Neuronal stem cell (in vitro differentiated cells): Measurements from ENCODE around the gene PIGR.

Experiments used
- DNase-seq: peaks from one replicate; pipeline ENCODE4 v3.0.0-alpha.2; 2013; ENCODE audit warnings: low spot score
- H2AFZ ChIP-seq: one replicate; pipeline ENCODE4 v1.6.1; 2013; ENCODE audit warnings: mild to moderate bottlenecking, low read length, inconsistent platforms
- H2AK5ac ChIP-seq: 2 replicates; pipeline ENCODE4 v1.6.1; 2013; ENCODE audit warnings: low read depth, mild to moderate bottlenecking, inconsistent platforms, low read length, moderate library complexity, mixed read lengths
- H2BK120ac ChIP-seq: 2 replicates; pipeline ENCODE4 v1.6.1; 2013; ENCODE audit warnings: low read depth, mild to moderate bottlenecking, inconsistent platforms, low read length, moderate library complexity, mixed read lengths
- H2BK12ac ChIP-seq: one replicate; pipeline ENCODE4 v1.6.1; 2013; ENCODE audit warnings: low read length, inconsistent platforms
- H2BK15ac ChIP-seq: 2 replicates; pipeline ENCODE4 v1.6.1; 2013; ENCODE audit warnings: mild to moderate bottlenecking, low read length, inconsistent platforms, mixed read lengths
- H2BK5ac ChIP-seq: one replicate; pipeline ENCODE4 v1.6.1; 2013; ENCODE audit warnings: inconsistent platforms, mild to moderate bottlenecking, low read length, moderate library complexity
- H3K14ac ChIP-seq: one replicate; pipeline ENCODE4 v1.6.1; 2013; ENCODE audit warnings: low read length, inconsistent platforms
- H3K18ac ChIP-seq: 2 replicates; pipeline ENCODE4 v1.6.1; 2013; ENCODE audit warnings: low read length, inconsistent platforms
- H3K23ac ChIP-seq: 2 replicates; pipeline ENCODE4 v1.6.1; 2013; ENCODE audit warnings: low read depth, mild to moderate bottlenecking, mixed read lengths, low read length, inconsistent platforms; ENCODE audit not compliant: poor library complexity
- H3K27ac ChIP-seq: replicated peaks from 3 replicates; pipeline ENCODE4 v1.5.1; 2013; ENCODE audit warnings: low read length, inconsistent platforms
- H3K27me3 ChIP-seq, 3 experiments: 2 replicates each; pipeline ENCODE4 v1.6.1; 2013; ENCODE audit warnings: low read length in 3 of 3, mild to moderate bottlenecking in 2 of 3, inconsistent platforms in 1 of 3, low read depth in 1 of 3, mixed read lengths in 1 of 3, moderate library complexity in 1 of 3; ENCODE audit not compliant: control insufficient read depth in 3 of 3, insufficient read depth in 3 of 3
- H3K36me3 ChIP-seq, 2 donors: replicated peaks in 1 of 2; 2 replicates each; pipeline ENCODE4 v1.6.1; 2013; ENCODE audit warnings: low read length in 2 of 2; ENCODE audit not compliant: control insufficient read depth in 2 of 2, insufficient read depth in 2 of 2
- H3K4ac ChIP-seq: 2 replicates; pipeline ENCODE4 v1.6.1; 2013; ENCODE audit warnings: inconsistent platforms, mild to moderate bottlenecking, low read length, moderate library complexity
- H3K4me1 ChIP-seq, 2 donors: 1 replicate in 1 of 2; 2 replicates in 1 of 2; pipeline ENCODE4 v1.6.1; 2013; ENCODE audit warnings: low read length in 2 of 2, low read depth in 1 of 2; ENCODE audit not compliant: control insufficient read depth in 2 of 2, insufficient read depth in 1 of 2
- H3K4me2 ChIP-seq: one replicate; pipeline ENCODE4 v1.6.1; 2013; ENCODE audit warnings: mild to moderate bottlenecking, low read length, inconsistent platforms; ENCODE audit not compliant: insufficient read depth, poor library complexity, severe bottlenecking
- H3K4me3 ChIP-seq, 2 donors: 2 replicates each; pipeline ENCODE4 v1.5.1; 2013; ENCODE audit warnings: low read length in 2 of 2, mild to moderate bottlenecking in 2 of 2, inconsistent platforms in 1 of 2, moderate library complexity in 1 of 2
- H3K79me1 ChIP-seq: one replicate; pipeline ENCODE4 v1.6.1; 2013; ENCODE audit warnings: low read depth, mild to moderate bottlenecking, inconsistent platforms, low read length, moderate library complexity
- H3K9ac ChIP-seq: one replicate; pipeline ENCODE4 v1.6.1; 2013; ENCODE audit warnings: mild to moderate bottlenecking, low read depth, low read length, inconsistent platforms; ENCODE audit not compliant: poor library complexity
- H3K9me3 ChIP-seq, 2 donors: replicated peaks in 1 of 2; 2 replicates each; pipeline versions ENCODE3 to v1.6.1; 2013; ENCODE audit warnings: low read length in 2 of 2, mild to moderate bottlenecking in 2 of 2, inconsistent platforms in 1 of 2, low read depth in 1 of 2, mixed read lengths in 1 of 2, moderate library complexity in 1 of 2; ENCODE audit not compliant: control insufficient read depth in 2 of 2, insufficient read depth in 1 of 2
- H4K8ac ChIP-seq: one replicate; pipeline ENCODE4 v1.6.1; 2013; ENCODE audit warnings: low read depth, mild to moderate bottlenecking, inconsistent platforms, low read length, moderate library complexity
- H4K91ac ChIP-seq: one replicate; pipeline ENCODE4 v1.6.1; 2013; ENCODE audit warnings: low read length, low read depth, mild to moderate bottlenecking, inconsistent platforms; ENCODE audit not compliant: poor library complexity
- WGBS, 2 donors: extraction: QIAGEN DNeasy Blood & Tissue Kit; methylation state at CpG; one replicate each; pipeline ENCODE4 v1.1.7; 2013; ENCODE audit warnings: missing lambda C conversion rate in 2 of 2, mixed read lengths in 1 of 2; ENCODE audit not compliant: insufficient read length in 2 of 2, insufficient replicate concordance in 1 of 2; ENCODE audit errors: extremely low coverage in 2 of 2; 5-methylcytosine and 5-hydroxymethylcytosine counted together

PIGR gene

DNA sequence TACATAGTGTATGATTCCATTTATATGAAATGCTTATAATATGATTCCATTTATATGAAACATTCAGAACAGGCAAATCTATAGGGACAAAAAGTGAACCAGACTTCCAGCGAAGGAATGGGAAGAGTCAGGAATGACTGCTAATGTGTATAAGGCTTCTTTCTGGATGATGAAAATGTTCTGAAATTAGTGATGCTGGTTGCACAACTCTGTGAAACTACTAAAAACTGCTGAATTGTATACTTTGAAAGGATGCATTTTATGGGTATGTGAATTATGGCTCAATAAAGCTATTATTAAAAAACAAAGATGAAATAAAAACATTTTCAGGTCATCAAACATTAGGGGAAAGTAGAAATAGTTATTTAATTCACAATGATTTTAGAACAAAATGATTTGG, 63.1 kb downstream of the PIGR start:
- Histone ChIP-seq H2BK120ac (no peak overlapping the region), H2BK12ac (no peak overlapping the region), H3K4me3 (no peak overlapping the region), H3K27me3 (peaks cover 0 to 5% (median 0%) of the 10 kb centered on the region in 3 experiments), H2BK5ac (no peak overlapping the region), H2BK15ac (no peak overlapping the region), H3K79me1 (no peaks in the 10 kb centered on the region), H3K23ac (no peak overlapping the region), H3K18ac (no peak overlapping the region), H2AK5ac (no peak overlapping the region), H3K4ac (no peak overlapping the region), H2AFZ (no peak overlapping the region), H3K4me1 (no peaks in the 10 kb centered on the region), H3K9ac (no peak overlapping the region), H4K91ac (no peak overlapping the region), H3K36me3 (peaks cover 0 to under 1% of the 10 kb centered on the region in 2 donors), H3K4me2 (no peak overlapping the region), H3K14ac (no peak overlapping the region), H3K9me3 (peaks cover 2 to 5% of the 10 kb centered on the region in 2 donors), H3K27ac (no peak overlapping the region), H4K8ac (no peak overlapping the region)
- no peak for DNase-seq
- WGBS, 2 donors = no CpG with 5 or more reads among the region's 1 CpG

DNA sequence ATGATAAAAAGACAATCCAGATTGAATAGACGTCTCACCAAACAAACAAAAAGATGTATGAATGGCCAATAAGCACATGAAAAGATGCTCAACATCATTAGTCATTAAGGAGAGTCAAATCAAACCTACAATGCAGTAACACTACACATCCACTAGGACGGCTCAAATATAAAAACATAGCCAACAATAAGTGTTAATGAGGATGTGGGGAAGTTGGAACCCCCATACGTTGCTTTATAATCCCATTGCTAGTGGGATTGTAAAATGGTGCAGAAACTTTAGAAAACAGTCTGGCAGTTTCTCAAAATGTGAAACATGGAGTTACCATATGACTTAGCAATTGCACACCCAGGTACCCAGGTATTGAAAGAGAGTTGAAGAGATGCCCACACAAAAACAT, 63.7 kb downstream of the PIGR start:
- no peak overlapping the region for H4K8ac ChIP-seq
- no peak overlapping the region for H3K4me2 ChIP-seq
- no peak overlapping the region for H2BK15ac ChIP-seq
- no peaks in the 10 kb centered on the region for H3K79me1 ChIP-seq
- H4K91ac ChIP-seq = no peak overlapping the region
- H3K4me1 ChIP-seq = no peaks in the 10 kb centered on the region
- H2BK5ac ChIP-seq = no peak overlapping the region
- H3K4ac ChIP-seq = no peak overlapping the region
- no peak overlapping the region for H2BK12ac ChIP-seq
- no peak overlapping the region for H2AK5ac ChIP-seq
- H3K36me3 ChIP-seq = peaks cover 0 to 1% of the 10 kb centered on the region in 2 donors
- H3K9ac ChIP-seq = no peak overlapping the region
- H3K14ac ChIP-seq = no peak overlapping the region
- peaks cover 0 to 5% (median 0%) of the 10 kb centered on the region in 3 experiments for H3K27me3 ChIP-seq
- no peak overlapping the region for H3K18ac ChIP-seq
- no peak overlapping the region for H3K27ac ChIP-seq
- H3K9me3 ChIP-seq = peaks cover 2 to 8% of the 10 kb centered on the region in 2 donors
- no peak for DNase-seq
- no CpG with 5 or more reads among the region's 3 CpGs for WGBS, 2 donors
- H2BK120ac ChIP-seq = no peak overlapping the region
- no peak overlapping the region for H2AFZ ChIP-seq
- H3K4me3 ChIP-seq = no peak overlapping the region
- H3K23ac ChIP-seq = no peak overlapping the region

DNA sequence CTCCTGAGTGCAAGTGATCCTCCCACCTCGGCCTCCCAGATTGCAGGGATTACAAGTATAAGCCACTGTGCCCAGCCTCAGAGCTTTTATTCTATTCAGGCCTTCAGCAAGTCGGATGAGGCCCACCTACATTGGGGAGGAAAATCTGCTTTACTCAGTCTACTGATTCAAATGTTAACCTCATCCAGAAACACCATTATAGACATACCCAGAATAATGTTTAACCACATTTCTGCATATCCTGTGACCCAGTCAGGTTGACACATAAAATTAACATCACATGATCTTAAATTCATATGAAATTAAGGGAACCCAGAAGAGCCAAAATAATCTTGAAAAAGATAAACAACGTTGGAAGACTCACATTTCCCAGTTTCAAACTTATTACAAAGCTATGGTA, 66.0 kb downstream of the PIGR start:
- H2BK15ac ChIP-seq = no peak overlapping the region
- no peak overlapping the region for H4K91ac ChIP-seq
- no peak for DNase-seq
- H3K79me1 ChIP-seq = no peaks in the 10 kb centered on the region
- WGBS, 2 donors = no CpG with 5 or more reads among the region's 3 CpGs
- H3K14ac ChIP-seq = no peak overlapping the region
- no peaks in the 10 kb centered on the region for H3K4me1 ChIP-seq
- no peak overlapping the region for H3K4ac ChIP-seq
- no peak overlapping the region for H2BK5ac ChIP-seq
- H2BK12ac ChIP-seq = no peak overlapping the region
- no peak overlapping the region for H3K27ac ChIP-seq
- H3K4me3 ChIP-seq = no peak overlapping the region
- H3K36me3 ChIP-seq = peaks cover 0 to 1% of the 10 kb centered on the region in 2 donors
- no peak overlapping the region for H3K23ac ChIP-seq
- H3K9ac ChIP-seq = no peak overlapping the region
- no peak overlapping the region for H2AK5ac ChIP-seq
- H3K18ac ChIP-seq = no peak overlapping the region
- H2AFZ ChIP-seq = no peak overlapping the region
- H3K27me3 ChIP-seq = no peaks in the 10 kb centered on the region
- no peak overlapping the region for H3K4me2 ChIP-seq
- H2BK120ac ChIP-seq = no peak overlapping the region
- H3K9me3 ChIP-seq = peaks cover 5 to 8% of the 10 kb centered on the region in 2 donors
- no peak overlapping the region for H4K8ac ChIP-seq
